HG02610 (cell line): Measurements from ENCODE around the gene FAM168B.
"Not testable (repeated sequence)": the region's sequence is repeated elsewhere in the genome, so short reads cannot be mapped to it uniquely, and the experiment has no call there.

Source experiments
- ATAC-seq: cut with Tn5 transposase; IDR thresholded peaks from one replicate; pipeline ENCODE4 v1.9.1; 2021; ENCODE audit warnings: mild to moderate bottlenecking, moderate library complexity; ENCODE audit not compliant: unreplicated experiment

Gene FAM168B, protein sequence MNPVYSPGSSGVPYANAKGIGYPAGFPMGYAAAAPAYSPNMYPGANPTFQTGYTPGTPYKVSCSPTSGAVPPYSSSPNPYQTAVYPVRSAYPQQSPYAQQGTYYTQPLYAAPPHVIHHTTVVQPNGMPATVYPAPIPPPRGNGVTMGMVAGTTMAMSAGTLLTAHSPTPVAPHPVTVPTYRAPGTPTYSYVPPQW

GRCh38 chr2:131093006-131093695, at the start of gene FAM168B:
TSS of gene FAM168B (minus strand) at chr2:131093460. CDS start at chr2:131082646, 10,814 bp downstream.
- ATAC-seq = peak; percentile 81

DNA sequence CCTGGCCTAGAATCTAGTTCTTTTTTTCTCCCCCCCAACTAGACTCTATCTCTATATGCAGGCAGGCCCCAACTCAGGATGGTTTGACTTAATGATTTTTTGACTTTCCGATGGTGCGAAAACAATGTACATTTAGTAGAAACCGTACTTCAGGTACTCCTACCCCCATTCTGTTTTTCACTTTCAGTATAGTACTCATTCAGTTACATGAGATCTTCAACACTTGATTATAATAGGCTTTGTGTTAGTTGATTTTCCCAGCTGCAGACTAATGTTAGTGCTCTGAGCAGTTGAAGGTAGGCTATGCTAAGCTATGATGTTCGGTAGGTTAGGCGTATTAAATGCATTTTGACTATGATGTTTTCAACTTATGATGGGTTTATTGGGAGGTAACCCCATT, 49.6 kb upstream of the FAM168B start:
- ATAC-seq = no peak

GRCh38 chr2:131140581-131140980, 47.3 kb upstream of the FAM168B start:
- ATAC-seq = no peak

DNA sequence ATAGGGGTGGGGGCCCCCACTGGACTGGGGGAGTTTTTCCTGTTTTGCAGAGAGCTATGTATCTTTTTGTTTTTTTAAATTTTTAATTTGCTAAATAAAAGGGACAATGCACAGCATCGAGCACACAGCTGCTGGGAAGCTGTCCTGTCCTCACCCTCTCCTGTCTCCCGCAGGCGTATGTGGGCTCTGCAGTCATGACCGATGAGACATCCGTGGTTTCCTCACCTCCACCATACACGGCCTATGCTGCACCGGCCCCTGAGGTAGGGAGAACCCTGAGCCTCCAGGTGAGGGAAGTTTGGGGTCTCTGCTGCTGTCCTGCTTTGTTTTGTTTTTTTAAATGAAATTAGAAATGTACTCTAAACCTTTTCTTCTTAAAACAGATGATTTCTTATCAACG, 39.5 kb upstream of the FAM168B start:
- ATAC-seq = no peak

- no peak for ATAC-seq
Observed at GRCh38 chr2:131130298-131130596, 37.0 kb upstream of the FAM168B start.

DNA sequence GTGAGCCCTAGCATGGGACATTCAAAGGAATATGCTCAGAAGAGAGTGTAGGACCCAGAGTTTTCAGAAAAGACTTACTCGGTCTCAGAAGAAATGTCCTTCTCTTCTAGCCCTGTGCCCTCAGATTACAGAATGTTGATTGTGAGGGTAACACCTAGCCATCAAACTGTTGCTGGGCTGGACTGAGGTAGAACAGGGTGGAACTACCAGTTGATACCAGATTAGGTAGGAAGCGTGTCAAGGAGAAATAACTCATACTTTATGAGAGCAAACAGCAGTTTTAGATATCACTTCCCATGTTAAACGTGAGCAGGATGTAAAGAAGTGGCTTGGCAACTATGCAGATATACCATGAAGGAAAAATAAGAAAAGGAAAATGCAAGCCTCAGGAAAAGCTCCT, 34.7 kb upstream of the FAM168B start:
- no peak for ATAC-seq

DNA sequence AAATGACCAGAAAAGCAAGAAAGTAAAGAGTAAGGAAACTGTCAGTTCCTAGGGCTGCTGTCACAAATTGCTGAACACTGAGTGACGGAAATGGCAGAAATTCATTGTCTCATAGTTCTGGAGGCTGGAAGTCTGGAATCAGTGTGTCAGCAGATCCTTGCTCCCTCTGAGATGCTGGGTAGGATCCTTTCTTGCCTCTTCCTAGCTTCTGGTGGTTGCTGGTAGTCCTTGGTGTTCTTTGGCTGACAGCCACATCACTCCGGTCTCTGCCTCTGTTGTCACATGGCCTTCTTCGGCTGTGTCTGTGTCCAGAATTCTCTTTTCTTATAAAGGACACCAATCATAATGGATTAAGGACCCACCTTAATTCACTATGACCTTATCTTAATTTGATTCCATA, 33.8 kb upstream of the FAM168B start:
- ATAC-seq = no peak

DNA sequence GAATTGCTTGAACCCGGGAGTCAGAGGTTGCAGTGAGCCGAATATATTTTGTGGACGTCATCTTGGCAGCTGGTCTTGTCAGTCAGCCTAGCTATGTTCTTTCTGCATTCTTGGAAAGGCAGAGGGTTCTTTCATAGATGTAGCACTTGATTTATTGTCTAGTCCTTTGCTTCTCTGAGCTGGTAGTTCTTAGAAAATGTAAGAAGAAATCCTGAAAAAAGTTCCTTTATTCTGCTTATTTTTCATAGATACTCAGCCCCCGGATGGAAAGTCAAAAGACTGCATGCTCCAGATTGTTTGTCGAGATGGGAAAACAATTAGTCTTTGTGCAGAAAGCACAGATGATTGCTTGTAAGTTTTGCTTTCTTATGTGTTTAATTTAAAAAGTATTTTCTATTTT, 33.2 kb upstream of the FAM168B start:
- no peak for ATAC-seq

DNA sequence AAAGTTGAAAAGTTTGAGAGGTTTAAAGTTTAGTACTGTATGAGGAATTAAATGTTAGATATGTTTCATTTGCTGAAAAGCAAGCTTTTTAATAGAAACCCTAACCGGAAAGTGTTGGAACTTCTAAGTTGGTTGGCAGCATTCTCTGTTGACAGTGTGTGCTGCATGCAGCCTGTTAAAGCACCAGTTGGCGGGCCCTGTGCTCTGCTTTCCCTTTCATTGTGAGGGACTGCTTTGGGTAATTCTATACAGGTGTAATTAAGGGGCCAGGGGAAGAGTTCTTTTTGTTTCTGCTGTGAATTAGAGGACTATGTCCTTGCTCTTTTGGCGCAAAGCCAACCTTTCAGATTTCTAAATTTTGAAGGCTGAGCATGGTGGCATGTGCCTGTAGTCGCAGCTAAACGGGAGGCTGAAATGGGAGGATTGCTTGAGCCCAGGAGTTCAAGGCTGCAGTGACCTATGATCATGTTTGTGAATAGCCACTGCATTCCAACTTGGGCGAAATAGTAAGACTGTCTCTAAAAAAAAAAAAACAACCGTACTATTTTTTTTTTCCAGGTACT, 32.0 kb upstream of the FAM168B start:
- no peak for ATAC-seq

DNA sequence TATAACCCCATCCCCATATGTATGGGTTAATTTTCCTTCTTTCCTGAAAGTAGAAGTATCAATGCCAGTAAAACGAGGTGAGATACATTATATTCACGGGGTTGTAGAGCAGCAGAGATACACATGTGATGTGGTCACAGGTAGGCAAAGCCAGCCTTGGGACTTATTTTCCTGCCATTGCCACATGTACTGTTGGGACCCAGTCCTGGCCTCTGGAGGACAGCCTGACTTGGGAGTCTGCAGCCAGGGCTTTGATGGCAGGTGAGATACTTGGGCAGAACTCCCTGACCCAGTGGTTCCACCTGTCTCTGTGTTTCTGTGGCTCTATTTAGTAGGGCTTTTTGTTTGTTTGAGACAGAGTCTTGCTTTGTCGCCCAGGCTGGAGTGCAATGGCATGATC, 29.9 kb upstream of the FAM168B start:
- no peak for ATAC-seq

- ATAC-seq = no peak
Observed at GRCh38 chr2:131122496-131122895, 29.2 kb upstream of the FAM168B start.

DNA sequence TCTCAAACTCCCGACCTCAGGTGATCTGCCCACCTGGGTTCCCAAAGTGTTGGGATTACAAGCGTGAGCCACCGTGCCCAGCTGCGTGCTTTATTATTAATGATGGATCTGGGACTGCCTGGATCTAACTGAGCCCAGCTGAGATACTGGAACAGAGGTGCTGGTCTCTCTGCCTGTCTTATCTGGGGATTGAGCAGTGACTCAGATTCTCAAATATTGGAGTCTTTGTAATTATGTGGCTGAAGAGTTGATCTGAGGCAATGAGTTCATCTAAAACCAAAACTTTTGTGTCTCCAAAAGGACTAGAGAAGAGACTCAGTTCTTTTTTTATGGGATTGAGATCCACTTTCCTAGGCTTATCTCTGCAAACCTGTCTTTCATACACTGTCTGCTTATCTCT, 28.2 kb upstream of the FAM168B start:
- ATAC-seq = no peak

DNA sequence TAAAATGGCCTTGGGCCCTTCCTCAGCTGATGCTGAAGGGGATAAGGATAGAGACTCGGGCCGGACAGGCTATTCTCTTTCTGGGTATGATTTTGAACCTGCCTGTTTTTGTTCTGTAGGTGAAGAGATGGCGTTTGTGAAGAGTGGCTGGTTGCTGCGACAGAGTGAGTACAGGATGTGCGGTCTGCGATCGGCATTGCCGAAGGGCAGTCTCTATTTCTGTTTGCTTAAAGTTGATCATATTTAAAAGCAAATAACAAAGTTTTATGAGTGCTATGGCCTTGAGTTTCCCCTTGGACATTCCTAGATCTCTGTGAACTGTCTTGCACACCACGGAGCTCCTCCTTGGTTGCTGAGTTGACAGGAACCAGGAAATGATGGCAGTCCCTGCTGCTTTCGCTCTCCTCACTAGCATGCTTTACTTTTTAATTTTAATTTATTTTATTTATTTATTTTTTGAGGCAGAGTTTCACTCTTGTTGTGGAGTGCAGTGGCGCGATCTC, 27.6 kb upstream of the FAM168B start:
- no peak for ATAC-seq

- no peak for ATAC-seq
Observed at GRCh38 chr2:131115752-131116151, 22.5 kb upstream of the FAM168B start.

GRCh38 chr2:131114950-131115349, 21.7 kb upstream of the FAM168B start:
- not testable (repeated sequence) for ATAC-seq

GRCh38 chr2:131113566-131114227, 20.4 kb upstream of the FAM168B start:
- ATAC-seq = no peak

- no peak for ATAC-seq
Observed at GRCh38 chr2:131112529-131112928, 19.3 kb upstream of the FAM168B start.

DNA sequence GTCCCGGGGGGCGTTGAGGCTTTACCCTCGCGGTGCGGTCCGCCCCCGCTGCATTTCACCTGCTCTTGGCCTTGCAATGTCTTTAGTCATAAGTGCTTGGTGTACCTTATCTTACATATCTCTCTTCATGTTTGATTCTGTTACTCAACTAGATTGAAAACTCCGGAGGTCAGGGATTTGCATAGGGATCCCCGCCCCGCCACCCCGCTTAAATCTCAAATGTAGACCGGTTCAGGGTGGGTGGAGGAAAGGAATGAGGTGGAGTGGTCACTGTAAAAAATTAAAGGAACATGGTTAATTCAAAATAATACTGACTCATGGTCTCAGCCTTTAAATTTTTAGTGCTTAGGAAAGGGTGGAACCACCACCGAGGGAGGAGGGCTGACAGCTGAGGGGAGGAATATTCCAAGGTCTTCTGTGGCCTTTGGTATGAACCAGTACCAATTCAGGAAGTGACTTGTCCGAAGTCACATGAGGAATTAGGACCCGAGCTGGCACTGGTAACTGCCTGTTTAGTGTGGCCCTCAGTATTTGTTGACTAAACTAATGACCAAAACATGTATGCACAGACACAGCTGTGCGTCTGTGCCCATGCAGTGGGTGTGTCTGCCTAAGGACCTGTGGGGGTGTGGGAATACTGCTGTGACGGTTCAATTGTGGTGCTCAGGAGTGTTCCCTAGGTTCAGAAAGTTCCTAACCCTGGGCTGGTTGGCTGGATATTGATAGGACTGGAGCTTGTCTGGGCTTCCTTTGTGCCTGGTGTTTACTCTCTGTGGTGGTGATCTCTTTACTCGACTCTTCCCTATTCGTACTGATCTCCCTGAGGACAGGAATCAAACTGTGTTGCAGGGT, 12.9 kb upstream of the FAM168B start:
- peak; percentile 36 for ATAC-seq

- peak; percentile 75 for ATAC-seq
Observed at GRCh38 chr2:131105156-131105949, 12.1 kb upstream of the FAM168B start, which contains the start of gene PLEKHB2. TSS of gene PLEKHB2 (plus strand) at chr2:131105336. CDS start at chr2:131120942, 15,606 bp downstream.
